Left cardiac atrium (tissue), 4 donors: Measurements from ENCODE around the gene SLC16A1. TPM values are rescaled to one million over a fixed set of nuclear protein-coding genes. Genes with fewer than 3 reads are reported as not detected.

Experiments used
- ATAC-seq, 2 donors: fragments of 200-7000 bp; cut with Tn5 transposase; one replicate each; pipeline ENCODE4 v1.9.1; 2020; ENCODE audit warnings: mild to moderate bottlenecking in 2 of 2, moderate library complexity in 2 of 2
- DNase-seq: peaks from one replicate; pipeline ENCODE4 v3.0.0-alpha.2; 2020
- intact Hi-C, 2 donors: fragments of 100-400 bp; cut with DNase I; formaldehyde crosslinking; loops; one replicate each; pipeline versions ENCODE4 v1.14.1 to v1.15.1; 2022 to 2023
- total RNA-seq, 2 donors: library from RNA; stranded (reverse); fragmentation: NEBNext Ultra II Directional; extraction: Animal tissue kit (Norgen Biotek cat#: 25700); gene quantifications; one replicate each; pipeline ENCODE4 v1.2.1, GENCODE V29; 2021
- donor health status: DM: no; HTN: yes; CAD: no.
- donor health status: DM: no; HTN: yes; CAD: no; lungs with severe emphysema.
- donor health status: DM: yes; HTN: yes; CAD: no.
- donor health status: Dilated cardiomyopathy.

SLC16A1 gene
- total RNA-seq, 2 donors from 2014 or later, result 54.0 to 80.0 TPM

DNA sequence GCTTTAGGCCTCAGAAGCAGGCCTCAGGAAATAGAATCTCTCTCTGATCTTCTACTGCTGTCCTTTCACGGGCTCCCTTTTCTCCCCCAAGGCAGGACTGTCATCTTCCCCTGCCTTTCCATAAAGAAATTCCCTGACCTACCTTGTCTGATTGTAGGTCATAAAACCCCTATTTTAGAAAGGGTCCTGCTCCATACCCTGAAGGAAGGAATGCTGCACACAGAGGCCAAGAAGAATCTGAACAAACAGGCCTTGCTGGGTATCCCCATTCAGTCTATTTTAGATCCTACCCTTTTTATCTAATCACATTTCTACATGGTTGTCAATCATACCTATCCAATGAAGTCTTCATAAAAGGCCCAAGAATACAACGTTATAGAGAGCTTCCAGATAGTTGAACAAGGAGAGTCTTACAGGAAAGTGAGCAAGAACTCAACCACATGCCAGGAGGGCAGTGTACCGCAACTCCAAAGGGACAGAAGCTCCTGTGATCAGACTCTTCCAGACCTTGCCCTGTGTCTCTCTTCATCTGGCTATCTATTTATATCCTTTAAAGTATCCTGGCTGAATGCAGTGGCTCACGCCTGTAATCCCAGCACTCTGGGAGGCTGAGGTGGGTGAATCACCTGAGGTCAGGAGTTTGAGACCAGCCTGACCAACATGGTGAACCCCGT is 93.1 kb downstream of the SLC16A1 start:
- ATAC-seq, result no peak
- intact Hi-C loops, result no loop called here

More for the DNA sequence above, 93.1 kb downstream of the SLC16A1 start:
- no peak for DNase-seq

Other genes starting within 250 kb of the SLC16A1 start
- gene RHOC, start 249.1 kb downstream of the SLC16A1 start, total RNA-seq, result 100 to 1,000 TPM; 146 to 235 TPM
- 1 to 10 TPM; 4.9 to 5.1 TPM for gene PPM1J, start 240.9 kb downstream of the SLC16A1 start, total RNA-seq
- 1 to 10 TPM; 8.7 to 9.9 TPM for gene LRIG2, start 117.0 kb upstream of the SLC16A1 start, total RNA-seq